ENCODE results near the gene ECE1.

DNA sequence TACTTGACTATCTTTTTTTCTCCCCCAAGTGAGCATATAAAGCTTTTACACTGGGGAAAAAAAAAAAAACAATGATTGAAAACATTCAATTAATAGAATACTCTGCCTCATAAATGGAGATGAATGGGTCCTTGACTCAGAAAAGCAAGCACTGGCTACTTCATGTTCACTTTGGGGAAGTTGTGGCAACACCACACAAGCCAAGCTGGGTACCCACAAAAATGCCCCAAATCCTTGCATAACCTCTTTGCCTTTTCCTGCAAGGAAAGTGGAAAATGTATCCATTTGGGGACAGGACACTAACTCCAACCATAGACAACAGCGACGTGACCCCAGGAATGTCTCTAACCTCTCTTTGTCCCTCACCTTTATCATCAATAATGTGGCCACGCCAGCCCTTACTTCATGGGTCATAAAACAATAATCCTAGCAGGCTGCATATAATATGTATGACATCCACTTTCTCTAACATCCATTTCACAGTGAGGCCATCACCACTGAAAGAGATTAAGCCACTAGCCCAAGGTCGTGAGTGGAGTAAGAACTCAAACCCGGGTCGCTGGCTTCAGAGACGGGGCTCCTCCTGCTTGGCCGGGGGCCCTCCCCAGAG, 2.3 kb downstream of the ECE1 start:
- TF ChIP-seq EZH2 (IDR thresholded peaks at IDR 0.05; ENCODE audit: insufficient read depth, poor library complexity, severe bottlenecking) (no peak), EZH2phosphoT487 (IDR thresholded peaks at IDR 0.05; ENCODE audit: insufficient read depth, low read depth) (no peak)
